ENCODE results near the gene ANKRD44.
"Not testable (repeated sequence)": the region's sequence is repeated elsewhere in the genome, so short reads cannot be mapped to it uniquely, and the experiment has no call there.

Gene ANKRD44

DNA sequence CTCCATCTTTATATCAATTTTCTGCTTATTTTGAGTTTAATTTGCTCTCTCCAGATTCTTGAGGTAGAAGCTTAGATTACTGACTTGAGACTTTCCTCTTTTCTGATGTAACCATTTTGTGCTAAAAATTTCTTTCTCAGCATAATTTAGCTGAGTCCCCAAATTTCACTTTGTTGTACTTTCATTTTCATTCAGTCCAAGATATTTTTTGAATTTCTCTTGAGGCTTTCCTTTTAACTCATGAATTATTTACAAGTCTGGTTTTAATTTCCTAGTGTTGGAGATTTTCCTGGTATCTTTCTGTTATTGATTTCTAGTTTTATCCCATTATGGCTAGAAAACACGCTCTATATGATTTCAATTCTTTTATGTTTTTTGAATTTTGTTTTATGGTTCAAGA, 239.4 kb downstream of the ANKRD44 start:
- no peak for DNase-seq

DNA sequence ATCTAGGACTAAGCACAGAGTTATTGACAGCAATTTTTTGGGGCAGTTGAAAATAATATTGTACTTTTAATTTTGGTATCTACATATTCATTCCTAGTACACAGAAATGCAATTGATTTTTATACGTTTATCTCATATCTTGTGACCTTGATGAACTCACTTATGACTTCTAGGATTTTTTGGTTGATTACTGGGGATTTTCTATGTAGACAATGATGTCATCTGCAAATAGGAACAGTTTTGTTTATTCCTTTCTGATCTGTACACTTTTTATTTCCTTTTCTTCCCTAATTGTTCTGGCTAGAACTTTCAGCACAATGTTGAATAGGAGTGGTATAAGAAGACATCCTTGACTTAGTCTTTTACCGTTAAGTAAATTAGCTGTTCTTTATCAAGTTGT, 240.6 kb downstream of the ANKRD44 start:
- no peak for DNase-seq

DNA sequence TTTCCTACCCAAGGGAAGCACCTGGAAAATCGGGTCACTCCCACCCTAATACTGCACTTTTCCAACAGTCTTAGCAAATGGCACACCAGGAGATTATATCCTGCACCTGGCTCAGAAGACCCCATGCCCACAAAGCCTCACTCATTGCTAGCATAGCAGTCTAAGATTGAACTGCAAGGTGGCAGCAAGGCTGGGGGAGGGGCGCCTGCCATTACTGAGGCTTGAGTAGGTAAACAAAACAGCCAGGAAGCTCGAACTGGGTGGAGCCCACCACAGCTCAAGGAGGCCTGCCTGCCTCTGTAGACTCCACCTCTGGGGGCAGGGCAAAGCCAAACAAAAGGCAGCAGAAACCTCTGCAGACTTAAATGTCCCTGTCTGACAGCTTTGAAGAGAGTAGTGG, 248.0 kb downstream of the ANKRD44 start:
- peak; percentile 35 for DNase-seq

DNA sequence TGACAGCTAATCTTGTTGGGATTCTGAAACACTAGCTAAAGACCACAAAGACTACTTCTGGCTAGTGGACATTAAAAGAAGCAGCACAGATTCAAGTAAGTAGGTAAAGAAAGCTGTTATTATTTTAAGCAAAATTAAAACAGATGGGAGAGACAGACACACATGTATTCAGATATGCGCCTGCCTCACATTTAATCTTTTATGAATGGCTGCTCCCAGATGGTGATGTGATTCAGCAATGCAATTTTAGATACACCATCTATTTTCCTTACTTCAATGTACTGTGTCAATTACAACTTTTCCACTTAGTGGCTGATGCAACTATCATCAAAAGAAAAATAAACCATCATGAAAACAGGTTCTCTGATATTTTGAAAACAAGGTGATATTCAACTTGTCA, 251.1 kb downstream of the ANKRD44 start:
- no peak for DNase-seq

DNA sequence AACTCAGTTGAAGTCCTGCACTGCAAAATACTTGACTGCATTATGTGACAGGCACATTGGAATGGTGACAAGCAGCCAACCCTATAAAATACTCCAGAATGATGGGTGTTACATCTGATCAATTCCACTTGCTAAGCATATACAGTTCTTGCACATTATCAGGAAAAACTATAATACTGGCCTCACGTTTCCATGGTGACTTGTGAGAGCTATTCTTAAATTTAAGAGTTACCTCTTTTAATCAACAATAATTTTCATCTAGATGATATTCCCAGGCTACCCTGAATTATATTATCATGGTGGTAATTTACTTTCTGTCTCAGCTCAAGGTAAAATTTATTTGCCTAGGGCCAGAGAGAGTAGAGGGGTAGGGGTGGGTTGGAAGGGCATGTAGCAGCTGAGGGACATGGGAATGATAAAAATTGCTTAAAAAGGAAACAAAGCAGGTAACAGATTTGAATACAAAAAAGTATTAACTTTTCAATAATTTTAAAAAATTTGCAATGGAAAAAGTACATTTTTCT, 251.7 kb downstream of the ANKRD44 start:
- no peak for DNase-seq

DNA sequence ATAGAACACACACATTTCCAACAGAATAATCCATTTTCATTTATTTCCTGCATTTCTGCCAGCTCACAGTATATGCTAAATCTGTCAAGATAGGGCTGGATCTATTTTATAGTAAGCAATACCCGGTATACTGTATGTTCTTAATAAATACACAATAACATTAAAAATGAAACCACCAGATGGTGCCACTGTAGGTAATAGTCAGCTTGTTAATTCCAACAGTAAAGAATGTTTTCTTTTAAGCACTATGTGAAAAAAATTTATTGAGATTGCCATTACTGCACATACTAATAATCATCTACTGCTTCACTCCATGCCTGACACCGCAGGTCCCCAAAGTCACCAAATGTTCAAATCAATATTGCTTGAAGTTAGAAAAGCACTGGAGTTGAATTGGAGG, 252.6 kb downstream of the ANKRD44 start:
- no peak for DNase-seq

DNA sequence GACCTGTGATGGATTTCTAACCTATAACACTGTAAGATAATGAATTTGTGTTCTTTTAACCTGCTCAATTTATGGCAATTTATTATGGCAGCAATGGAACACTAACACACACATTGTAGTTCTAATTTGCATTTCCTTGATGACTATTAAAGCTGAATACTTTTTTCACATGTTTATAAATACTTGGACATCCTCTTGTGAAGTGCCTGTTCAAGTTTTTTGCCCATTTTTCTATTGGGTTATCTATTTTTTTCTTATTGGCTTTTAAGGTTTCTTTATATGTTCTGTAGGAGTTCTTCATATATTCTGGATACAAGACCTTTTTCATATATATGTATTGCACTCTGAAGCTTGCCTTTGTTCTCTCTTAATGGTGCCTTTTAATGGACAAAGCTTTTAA, 255.5 kb downstream of the ANKRD44 start:
- no peak for DNase-seq

DNA sequence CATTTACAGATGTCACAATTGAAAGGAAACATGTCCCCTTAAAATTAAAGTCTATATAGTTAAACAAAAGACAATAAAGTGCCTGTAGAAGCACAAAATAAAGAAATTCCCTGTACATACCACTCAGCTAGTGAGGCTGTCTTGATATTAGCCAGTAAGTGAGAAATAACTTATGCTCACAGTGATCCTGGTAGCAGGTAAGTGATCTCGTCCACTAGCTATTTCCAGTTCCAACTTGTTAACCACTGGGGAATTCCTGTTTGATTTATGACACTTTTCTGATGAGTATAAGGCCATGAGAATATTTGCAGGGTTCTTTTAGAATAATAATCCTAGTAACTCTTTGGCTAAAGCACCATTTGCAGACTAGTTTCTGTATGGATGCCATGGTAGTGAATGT, 256.1 kb downstream of the ANKRD44 start:
- no peak for DNase-seq

DNA sequence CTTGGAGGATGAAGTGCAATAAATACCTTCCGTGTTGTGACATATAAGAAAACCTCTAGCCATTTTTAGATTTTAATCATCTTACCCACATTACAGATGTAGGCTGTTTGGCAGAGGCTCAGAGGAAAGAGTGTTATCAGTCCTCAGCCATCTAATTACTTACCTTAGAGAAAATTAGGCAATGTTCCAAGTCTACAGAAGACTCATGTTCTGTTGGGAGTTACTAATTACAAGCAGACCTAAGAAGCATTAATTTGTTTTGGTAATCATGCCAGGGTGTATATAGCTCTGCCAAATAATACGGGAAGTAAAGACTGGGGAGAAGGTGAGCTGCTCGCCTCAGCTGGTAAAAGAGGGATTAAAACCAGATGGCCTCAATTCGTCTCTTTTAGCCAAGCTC, 258.2 kb downstream of the ANKRD44 start:
- no peak for DNase-seq

DNA sequence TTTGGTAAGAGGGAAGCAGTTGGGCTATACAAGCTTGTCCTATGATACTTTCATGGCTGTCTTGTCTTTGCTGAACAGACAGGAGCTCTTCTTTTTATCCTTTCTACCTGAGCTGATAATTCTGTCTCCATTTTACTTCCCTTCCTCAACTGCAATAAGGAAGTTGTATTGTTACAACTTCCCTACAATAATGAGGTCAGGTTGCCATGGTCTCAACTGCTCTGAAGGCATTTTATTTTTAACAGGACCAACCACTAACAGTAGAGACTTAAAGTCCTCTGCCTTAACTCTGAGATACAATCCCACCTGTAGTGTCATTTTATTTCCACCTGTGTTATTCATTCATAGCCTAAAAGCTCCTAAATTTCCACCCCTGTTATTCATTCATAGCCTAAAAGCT, 265.5 kb downstream of the ANKRD44 start:
- no peak for DNase-seq

DNA sequence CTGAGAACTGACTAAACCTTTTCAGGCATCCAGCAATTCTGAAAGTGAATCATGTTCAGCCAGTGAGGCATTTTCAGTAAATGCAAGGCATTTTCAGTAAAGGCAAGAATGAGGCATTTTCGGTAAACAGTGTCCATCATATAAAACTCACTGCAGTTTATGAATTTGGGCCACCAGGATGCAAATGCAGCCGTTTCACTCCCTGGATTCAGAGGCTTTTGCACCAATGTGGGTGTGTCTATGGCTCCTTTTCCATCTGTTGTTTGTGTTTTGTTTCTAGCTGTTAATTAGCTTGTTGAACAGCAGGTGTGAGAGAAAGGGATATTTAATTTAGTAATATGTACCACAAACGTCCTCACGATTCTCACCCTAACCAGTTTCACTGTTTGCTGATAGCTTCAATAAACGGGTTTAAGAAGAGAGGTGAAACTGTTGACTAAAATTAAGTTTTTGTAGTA, 267.8 kb downstream of the ANKRD44 start:
- no peak for DNase-seq

DNA sequence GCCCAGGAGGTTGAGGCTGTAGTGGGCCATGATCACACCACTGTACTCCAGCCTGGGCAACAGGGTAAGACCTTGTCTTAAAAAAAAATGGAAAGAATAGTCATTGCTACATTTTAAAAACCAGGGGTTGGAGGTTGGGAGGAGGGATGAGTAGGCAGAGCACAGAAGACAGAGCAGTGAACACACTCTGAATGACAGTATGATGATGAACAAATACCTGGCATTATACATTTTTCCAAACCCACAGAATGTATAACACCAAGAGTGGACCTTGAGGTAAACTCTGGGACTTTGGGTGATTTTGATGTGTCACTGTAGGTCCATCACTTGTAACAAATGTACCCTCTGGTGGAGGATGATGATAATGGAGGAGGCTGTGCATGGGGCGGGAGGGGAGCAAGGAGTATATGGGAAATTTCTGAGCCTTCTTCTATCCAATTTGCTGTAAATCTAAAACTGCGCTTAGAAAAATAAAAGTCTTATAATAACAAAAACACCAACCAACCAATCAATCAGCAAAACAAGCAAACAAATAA, 272.6 kb downstream of the ANKRD44 start:
- DNase-seq, result no peak

DNA sequence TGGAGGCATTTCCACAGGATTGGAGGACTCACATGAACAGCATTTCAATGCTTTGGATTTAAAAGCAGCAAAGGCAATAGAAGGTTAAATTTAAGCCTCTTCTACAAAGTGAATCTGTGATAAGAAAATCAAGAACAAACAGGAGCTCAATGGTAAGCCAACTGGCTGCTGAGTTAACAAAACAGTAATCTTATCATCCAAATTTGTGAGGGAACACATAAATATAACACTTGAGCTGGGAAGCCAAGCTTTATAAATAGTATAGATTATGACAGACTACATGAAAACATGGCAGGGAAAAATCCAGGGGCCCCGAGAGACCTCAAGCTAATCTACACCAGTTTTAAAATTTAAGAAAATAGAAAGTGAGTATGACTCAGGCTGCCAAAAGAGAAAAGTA, 275.6 kb downstream of the ANKRD44 start:
- DNase-seq, result no peak

DNA sequence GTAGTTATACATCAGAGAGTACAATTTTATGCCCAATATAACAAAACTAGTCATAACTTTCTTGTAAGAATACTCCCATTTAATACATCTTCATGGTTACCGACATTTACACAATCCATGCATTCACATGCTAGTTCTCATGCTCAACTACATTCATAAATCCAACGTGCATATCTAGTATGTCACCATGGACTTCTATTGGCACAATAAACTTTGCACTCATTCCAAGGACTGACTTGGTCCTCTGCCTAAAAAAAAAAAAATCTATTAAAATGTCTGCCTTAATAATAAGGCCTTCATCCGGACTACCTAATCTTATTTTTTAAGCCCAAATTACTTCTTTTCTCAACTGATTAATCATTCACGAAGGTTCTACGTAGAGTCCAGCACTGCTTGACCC, 276.3 kb downstream of the ANKRD44 start:
- DNase-seq, result no peak

DNA sequence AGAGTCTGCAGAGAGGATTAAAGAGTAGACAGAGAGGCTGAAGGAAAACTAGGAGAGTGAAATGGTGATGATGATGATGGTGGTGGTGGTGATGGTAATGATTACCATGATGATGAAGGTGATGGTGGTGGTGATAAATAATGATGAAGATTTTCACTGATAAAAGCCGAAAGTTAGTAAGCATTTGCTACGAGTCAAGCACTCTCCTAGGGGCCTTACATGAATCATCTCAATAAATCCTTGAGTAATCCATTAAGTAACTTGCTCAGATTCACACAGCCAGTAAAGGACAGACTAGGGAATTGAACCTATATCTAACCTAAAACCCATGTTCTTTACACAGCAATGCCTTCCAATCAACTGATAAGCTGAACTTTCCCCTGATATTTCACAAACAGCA, 277.4 kb downstream of the ANKRD44 start:
- no peak for DNase-seq

DNA sequence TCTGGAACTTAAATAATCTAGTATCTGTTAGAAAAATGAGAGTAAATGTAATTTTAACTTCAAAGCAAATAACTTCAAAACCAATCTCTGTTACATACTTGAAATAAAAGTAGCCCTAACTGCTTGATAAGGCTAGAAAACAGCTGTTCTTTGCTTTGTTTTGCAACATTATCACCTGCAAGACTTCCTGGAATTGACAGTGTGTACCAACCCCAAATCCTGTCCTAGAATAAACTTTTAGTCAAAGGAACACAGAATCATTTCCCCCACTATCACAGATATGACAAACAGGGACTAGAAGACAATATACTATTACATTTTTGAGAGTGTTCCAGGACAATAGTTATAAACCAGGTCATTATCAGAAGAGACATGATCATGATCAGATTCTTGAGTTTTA, 278.8 kb downstream of the ANKRD44 start:
- DNase-seq, result no peak

DNA sequence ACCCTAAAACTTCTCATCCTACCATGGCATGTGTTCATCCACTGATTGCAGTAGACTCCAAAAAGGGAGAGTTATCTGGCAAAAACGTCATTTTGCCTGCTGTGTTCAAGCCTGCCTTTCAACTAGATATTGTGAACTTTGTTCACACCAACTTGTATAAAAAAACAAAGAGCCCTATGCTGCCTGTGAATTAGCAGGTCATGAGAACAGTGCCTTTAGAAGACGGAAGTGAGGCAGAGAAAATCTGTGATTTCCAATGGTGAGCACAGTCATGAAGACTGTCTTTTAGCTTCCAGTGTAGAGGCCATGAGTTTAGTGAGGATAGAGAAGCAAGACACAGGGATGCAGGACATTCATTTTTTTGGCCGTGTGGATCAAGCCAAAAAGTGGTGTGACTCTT, 280.5 kb downstream of the ANKRD44 start:
- no peak for DNase-seq

DNA sequence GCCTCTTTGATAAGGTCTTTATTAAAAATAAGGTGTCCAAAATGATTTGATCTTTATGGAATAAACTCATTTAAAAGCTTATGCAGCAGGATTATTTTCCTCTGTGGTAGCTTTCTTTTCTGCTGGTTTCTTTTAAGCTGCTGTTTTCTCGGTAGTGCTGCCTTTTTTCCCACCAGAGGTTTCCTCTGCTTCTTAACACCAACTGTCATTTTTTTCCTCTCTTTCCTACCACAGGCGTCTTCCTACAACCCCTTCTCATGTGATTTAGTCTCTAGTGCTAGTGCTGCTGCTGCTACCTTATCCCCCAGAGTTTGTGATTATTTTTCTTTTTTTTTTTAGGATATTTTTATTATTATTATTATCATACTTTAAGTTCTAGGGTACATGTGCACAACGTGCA, 281.9 kb downstream of the ANKRD44 start:
- no peak for DNase-seq

DNA sequence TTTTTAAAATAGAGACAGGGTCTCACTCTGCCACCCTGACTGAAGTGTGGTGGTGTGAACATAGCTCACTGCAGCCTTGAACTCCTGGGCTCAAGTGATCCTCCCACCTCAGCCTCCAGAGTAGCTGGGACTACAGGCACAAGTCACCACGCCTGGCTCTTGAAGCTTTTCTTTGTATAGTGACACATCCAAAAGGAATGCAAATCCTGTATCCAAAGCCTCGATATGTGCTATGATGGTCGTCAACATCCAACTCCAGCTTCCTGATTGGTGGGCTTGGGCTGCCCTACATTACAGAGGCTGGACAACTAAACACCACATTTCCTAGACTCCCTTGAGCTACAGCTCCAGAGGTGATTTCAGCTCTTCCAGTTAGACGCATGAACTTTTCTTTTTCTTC, 282.4 kb downstream of the ANKRD44 start:
- DNase-seq, result no peak

DNA sequence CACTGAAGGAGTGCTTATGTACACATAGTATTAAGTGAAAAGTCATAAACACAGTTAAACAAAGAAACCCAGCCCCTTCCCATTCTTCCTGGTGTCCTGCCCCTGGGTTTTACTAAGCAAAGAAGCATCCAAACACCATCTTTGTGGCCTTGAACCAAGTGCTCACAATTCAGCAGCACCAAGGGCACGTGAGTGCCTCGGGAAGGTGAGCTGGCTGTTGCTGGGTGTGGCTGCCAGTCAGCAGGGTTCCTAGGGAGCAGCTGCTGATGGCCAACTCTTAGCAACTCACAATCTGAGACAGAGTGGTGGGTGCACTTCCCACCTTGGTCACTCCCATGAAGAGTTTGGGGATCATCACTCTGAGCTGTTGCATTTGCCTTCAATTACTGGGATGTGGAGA, 286.4 kb downstream of the ANKRD44 start:
- DNase-seq, result no peak

DNA sequence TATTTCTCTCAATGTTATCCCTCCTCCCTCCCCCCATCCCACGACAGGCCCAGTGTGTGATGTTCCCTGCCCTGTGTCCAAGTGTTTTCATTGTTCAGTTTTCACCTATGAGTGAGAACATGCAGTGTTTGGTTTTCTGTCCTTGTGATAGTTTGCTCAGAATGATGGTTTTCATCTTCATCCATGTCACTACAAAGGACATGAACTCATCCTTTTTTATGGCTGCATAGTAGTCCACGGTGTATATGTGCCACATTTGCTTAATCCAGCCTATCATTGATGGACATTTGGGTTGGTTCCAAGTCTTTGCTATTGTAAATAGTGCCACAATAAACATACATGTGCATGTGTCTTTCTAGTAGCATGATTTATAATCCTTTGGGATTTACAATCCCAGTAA, 289.7 kb downstream of the ANKRD44 start:
- DNase-seq, result not testable (repeated sequence)

DNA sequence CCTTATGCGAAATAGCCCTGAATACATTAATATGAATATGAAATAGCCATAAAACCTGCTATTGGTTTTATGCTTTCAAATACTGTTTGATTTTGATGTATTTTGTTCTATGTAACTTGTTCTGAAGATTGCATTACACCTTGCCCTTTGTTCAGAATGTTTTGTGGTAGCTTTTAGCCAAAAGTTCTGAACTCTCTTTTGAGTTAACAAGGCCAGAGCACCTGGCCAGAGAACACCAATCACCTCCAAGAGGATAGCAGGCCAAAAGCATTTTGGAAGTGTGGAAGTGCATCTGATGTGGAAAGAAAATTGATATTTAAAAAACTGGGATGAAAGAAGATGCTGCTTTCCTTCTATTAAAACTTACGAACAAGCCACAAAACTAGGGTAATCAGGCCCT, 297.5 kb downstream of the ANKRD44 start:
- DNase-seq, result no peak

DNA sequence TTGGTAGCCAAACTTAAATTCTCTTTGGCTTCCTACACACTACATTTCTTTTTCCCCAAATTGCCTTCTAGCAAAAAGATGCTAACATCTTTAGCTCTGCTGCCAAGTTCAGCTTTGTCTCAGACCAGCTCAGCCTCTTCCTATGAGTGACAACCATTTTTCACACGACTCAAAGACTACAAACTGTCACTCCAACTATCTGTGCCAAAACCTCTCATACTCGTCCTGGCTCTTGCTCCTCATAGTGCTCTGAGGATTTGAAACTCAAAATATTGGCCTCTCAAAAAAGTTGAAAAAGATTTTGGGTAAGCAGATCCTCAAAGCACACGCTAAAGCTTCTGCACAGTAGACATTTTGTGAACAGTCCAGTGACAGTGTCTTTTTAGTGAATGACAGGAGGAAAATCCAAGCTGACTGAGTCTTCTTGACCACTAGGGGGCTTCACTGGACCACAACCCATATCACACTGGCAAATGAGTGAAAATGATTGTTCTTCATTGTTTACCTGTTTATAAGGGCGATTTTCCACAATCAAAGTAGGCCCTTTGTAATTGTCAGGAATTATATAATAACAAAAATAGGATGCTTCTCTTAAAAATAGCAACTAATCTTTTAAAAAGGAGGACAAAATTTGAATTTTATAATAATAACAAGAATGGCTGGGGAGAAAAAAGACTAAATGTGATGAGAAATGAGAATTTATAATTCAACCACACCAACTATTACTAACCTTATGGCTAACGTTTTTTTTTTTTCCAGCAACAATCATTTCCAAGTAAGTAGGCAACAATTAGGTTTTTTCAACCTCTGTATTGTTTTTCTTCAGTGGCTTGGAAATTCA, 298.6 kb downstream of the ANKRD44 start:
- DNase-seq, result peak; percentile 32

DNA sequence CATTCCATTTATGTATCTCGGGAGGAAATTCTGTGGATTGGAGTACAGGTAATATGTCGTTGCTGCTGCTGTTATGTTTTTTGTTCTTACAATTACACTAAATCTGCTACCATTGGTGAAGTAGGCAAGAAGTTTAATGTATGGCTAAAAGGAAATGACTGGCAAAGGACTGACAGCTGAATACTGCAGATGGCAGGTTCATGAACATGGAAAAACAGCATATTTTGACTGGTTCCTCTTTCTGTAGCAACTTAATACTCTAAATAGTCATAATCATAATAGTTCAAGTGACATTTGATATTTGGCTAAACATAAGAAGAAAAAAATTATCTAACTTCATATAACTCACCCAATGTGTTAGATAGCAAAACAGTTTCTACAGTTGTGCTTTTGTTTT, 299.6 kb downstream of the ANKRD44 start:
- no peak for DNase-seq

Data from CD4-positive, alpha-beta T cell treated with Interleukin-17A for 4 hours (primary cell).